Activated naive CD8-positive, alpha-beta T cell treated with anti-CD3 and anti-CD28 coated beads for 36 hours (primary cell): ENCODE data around the gene HS3ST3B1. TPM values are rescaled to one million over a fixed set of nuclear protein-coding genes. Genes with fewer than 3 reads are reported as not detected.

Experiments
- DNase-seq: peaks from one replicate; pipeline ENCODE4 v3.0.0; 2021
- H3K27ac Mint-ChIP-seq: one replicate; pipeline ENCODE4 v1.8.0; 2022; ENCODE audit warnings: mild to moderate bottlenecking, moderate library complexity, mixed read lengths
- H3K27me3 Mint-ChIP-seq: one replicate; pipeline ENCODE4 v1.8.0; 2022; ENCODE audit warnings: mild to moderate bottlenecking, mixed read lengths
- H3K36me3 Mint-ChIP-seq: one replicate; pipeline ENCODE4 v1.8.0; 2021; ENCODE audit warnings: mild to moderate bottlenecking, mixed read lengths
- H3K4me1 Mint-ChIP-seq: one replicate; pipeline ENCODE4 v1.8.0; 2021; ENCODE audit warnings: mixed read lengths
- H3K4me3 Mint-ChIP-seq: one replicate; pipeline ENCODE4 v1.8.0; 2022; ENCODE audit warnings: mild to moderate bottlenecking, moderate library complexity, mixed read lengths
- H3K9me3 Mint-ChIP-seq: one replicate; pipeline ENCODE4 v1.8.0; 2022; ENCODE audit warnings: mixed read lengths
- total RNA-seq, 2 experiments: library from RNA; stranded (reverse); gene quantifications; one replicate each; pipeline ENCODE4 v1.2.3, GENCODE V29; 2021

HS3ST3B1 gene
- total RNA-seq, 2 experiments from 2014 or later = 5.8 to 5.9 TPM

GRCh38 chr17:14308965-14309879, 8.3 kb downstream of the HS3ST3B1 start:
- peak; percentile 96 for DNase-seq
- Mint-ChIP-seq H3K9me3 (no peaks in the 10 kb centered on the region), H3K4me3 (peak overlapping the region; percentile 74), H3K4me1 (peaks cover 53% of the 10 kb centered on the region), H3K27me3 (no peaks in the 10 kb centered on the region), H3K36me3 (peaks cover 14% of the 10 kb centered on the region), H3K27ac (peak overlapping the region; percentile 80)

GRCh38 chr17:14310101-14310500, 9.2 kb downstream of the HS3ST3B1 start:
- no peak for DNase-seq
- peaks cover 53% of the 10 kb centered on the region for H3K4me1 Mint-ChIP-seq
- peaks cover 22% of the 10 kb centered on the region for H3K36me3 Mint-ChIP-seq
- H3K27ac Mint-ChIP-seq = no peak overlapping the region
- H3K9me3 Mint-ChIP-seq = no peaks in the 10 kb centered on the region
- H3K4me3 Mint-ChIP-seq = peak overlapping the region; percentile 65
- H3K27me3 Mint-ChIP-seq = no peaks in the 10 kb centered on the region

- peaks cover 19% of the 10 kb centered on the region for H3K36me3 Mint-ChIP-seq
- H3K27me3 Mint-ChIP-seq = no peaks in the 10 kb centered on the region
- H3K27ac Mint-ChIP-seq = no peak overlapping the region
- peaks cover 53% of the 10 kb centered on the region for H3K4me1 Mint-ChIP-seq
- DNase-seq = no peak
- H3K4me3 Mint-ChIP-seq = no peak overlapping the region
- H3K9me3 Mint-ChIP-seq = no peaks in the 10 kb centered on the region
These were observed 9.7 kb downstream of the HS3ST3B1 start for GRCh38 chr17:14310605-14311004.

GRCh38 chr17:14311186-14311705, 10.4 kb downstream of the HS3ST3B1 start:
- H3K9me3 Mint-ChIP-seq = no peaks in the 10 kb centered on the region
- peaks cover 21% of the 10 kb centered on the region for H3K36me3 Mint-ChIP-seq
- no peak overlapping the region for H3K4me3 Mint-ChIP-seq
- H3K4me1 Mint-ChIP-seq = peaks cover 52% of the 10 kb centered on the region
- no peak overlapping the region for H3K27ac Mint-ChIP-seq
- no peaks in the 10 kb centered on the region for H3K27me3 Mint-ChIP-seq
- no peak for DNase-seq

GRCh38 chr17:14311981-14312380, 11.1 kb downstream of the HS3ST3B1 start:
- peaks cover 22% of the 10 kb centered on the region for H3K36me3 Mint-ChIP-seq
- no peaks in the 10 kb centered on the region for H3K9me3 Mint-ChIP-seq
- no peak for DNase-seq
- peaks cover 54% of the 10 kb centered on the region for H3K4me1 Mint-ChIP-seq
- H3K4me3 Mint-ChIP-seq = no peak overlapping the region
- no peak overlapping the region for H3K27ac Mint-ChIP-seq
- H3K27me3 Mint-ChIP-seq = no peaks in the 10 kb centered on the region

GRCh38 chr17:14312522-14312921, 11.6 kb downstream of the HS3ST3B1 start:
- Mint-ChIP-seq H3K4me1 (peaks cover 58% of the 10 kb centered on the region), H3K27ac (no peak overlapping the region), H3K36me3 (peaks cover 27% of the 10 kb centered on the region), H3K27me3 (no peaks in the 10 kb centered on the region), H3K9me3 (no peaks in the 10 kb centered on the region), H3K4me3 (no peak overlapping the region)
- no peak for DNase-seq

GRCh38 chr17:14316126-14316832, 15.4 kb downstream of the HS3ST3B1 start:
- Mint-ChIP-seq H3K4me3 (no peak overlapping the region), H3K27ac (peak overlapping the region; percentile 27), H3K4me1 (peaks cover 71% of the 10 kb centered on the region)

GRCh38 chr17:14317383-14317782, 16.5 kb downstream of the HS3ST3B1 start:
- Mint-ChIP-seq H3K4me3 (no peak overlapping the region), H3K27ac (no peak overlapping the region), H3K9me3 (no peaks in the 10 kb centered on the region), H3K36me3 (peaks cover 32% of the 10 kb centered on the region), H3K4me1 (peaks cover 77% of the 10 kb centered on the region), H3K27me3 (no peaks in the 10 kb centered on the region)
- no peak for DNase-seq

More at GRCh38 chr17:14316126-14316832, 15.4 kb downstream of the HS3ST3B1 start:
- Mint-ChIP-seq H3K36me3 (peaks cover 28% of the 10 kb centered on the region), H3K9me3 (no peaks in the 10 kb centered on the region), H3K27me3 (no peaks in the 10 kb centered on the region)
- no peak for DNase-seq

- H3K36me3 Mint-ChIP-seq = peaks cover 29% of the 10 kb centered on the region
- H3K27ac Mint-ChIP-seq = peak overlapping the region; percentile 46
- peaks cover 78% of the 10 kb centered on the region for H3K4me1 Mint-ChIP-seq
- no peaks in the 10 kb centered on the region for H3K27me3 Mint-ChIP-seq
- peak overlapping the region; percentile 24 for H3K4me3 Mint-ChIP-seq
- DNase-seq = no peak
- H3K9me3 Mint-ChIP-seq = no peaks in the 10 kb centered on the region
These were observed 17.4 kb downstream of the HS3ST3B1 start for GRCh38 chr17:14318109-14318917.

GRCh38 chr17:14318918-14319205, 18.0 kb downstream of the HS3ST3B1 start:
- no peaks in the 10 kb centered on the region for H3K9me3 Mint-ChIP-seq
- H3K36me3 Mint-ChIP-seq = peaks cover 26% of the 10 kb centered on the region
- peak overlapping the region; percentile 46 for H3K27ac Mint-ChIP-seq
- no peak overlapping the region for H3K4me3 Mint-ChIP-seq
- H3K4me1 Mint-ChIP-seq = peaks cover 78% of the 10 kb centered on the region
- peak; percentile 50 for DNase-seq
- H3K27me3 Mint-ChIP-seq = no peaks in the 10 kb centered on the region

- no peak for DNase-seq
- Mint-ChIP-seq H3K9me3 (no peaks in the 10 kb centered on the region), H3K36me3 (peaks cover 20% of the 10 kb centered on the region), H3K4me1 (peaks cover 73% of the 10 kb centered on the region), H3K4me3 (no peak overlapping the region), H3K27ac (no peak overlapping the region), H3K27me3 (no peaks in the 10 kb centered on the region)
These were observed 19.2 kb downstream of the HS3ST3B1 start for GRCh38 chr17:14320098-14320497.

- peak overlapping the region; percentile 83 for H3K27ac Mint-ChIP-seq
- H3K27me3 Mint-ChIP-seq = no peaks in the 10 kb centered on the region
- H3K4me3 Mint-ChIP-seq = peak overlapping the region; percentile 52
- H3K4me1 Mint-ChIP-seq = peaks cover 68% of the 10 kb centered on the region
- H3K36me3 Mint-ChIP-seq = peaks cover 23% of the 10 kb centered on the region
- H3K9me3 Mint-ChIP-seq = peaks cover 2% of the 10 kb centered on the region
- no peak for DNase-seq
These were observed 20.0 kb downstream of the HS3ST3B1 start for GRCh38 chr17:14320734-14321475.

- H3K36me3 Mint-ChIP-seq = peaks cover 20% of the 10 kb centered on the region
- peak overlapping the region; percentile 83 for H3K27ac Mint-ChIP-seq
- H3K4me1 Mint-ChIP-seq = peaks cover 64% of the 10 kb centered on the region
- no peaks in the 10 kb centered on the region for H3K27me3 Mint-ChIP-seq
- H3K9me3 Mint-ChIP-seq = peaks cover 2% of the 10 kb centered on the region
- no peak for DNase-seq
- peak overlapping the region; percentile 52 for H3K4me3 Mint-ChIP-seq
These were observed 20.6 kb downstream of the HS3ST3B1 start for GRCh38 chr17:14321476-14321949.
